ENCODE results near the gene LRTM2.
A peak's percentile ranks its signal among the peaks of the same experiment; 100 is the strongest.

GRCh38 chr12:1870998-1871917, 50.9 kb downstream of the LRTM2 start:
- TF ChIP-seq, protein P1, sequence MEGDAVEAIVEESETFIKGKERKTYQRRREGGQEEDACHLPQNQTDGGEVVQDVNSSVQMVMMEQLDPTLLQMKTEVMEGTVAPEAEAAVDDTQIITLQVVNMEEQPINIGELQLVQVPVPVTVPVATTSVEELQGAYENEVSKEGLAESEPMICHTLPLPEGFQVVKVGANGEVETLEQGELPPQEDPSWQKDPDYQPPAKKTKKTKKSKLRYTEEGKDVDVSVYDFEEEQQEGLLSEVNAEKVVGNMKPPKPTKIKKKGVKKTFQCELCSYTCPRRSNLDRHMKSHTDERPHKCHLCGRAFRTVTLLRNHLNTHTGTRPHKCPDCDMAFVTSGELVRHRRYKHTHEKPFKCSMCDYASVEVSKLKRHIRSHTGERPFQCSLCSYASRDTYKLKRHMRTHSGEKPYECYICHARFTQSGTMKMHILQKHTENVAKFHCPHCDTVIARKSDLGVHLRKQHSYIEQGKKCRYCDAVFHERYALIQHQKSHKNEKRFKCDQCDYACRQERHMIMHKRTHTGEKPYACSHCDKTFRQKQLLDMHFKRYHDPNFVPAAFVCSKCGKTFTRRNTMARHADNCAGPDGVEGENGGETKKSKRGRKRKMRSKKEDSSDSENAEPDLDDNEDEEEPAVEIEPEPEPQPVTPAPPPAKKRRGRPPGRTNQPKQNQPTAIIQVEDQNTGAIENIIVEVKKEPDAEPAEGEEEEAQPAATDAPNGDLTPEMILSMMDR (IDR thresholded peaks at IDR 0.05), result peak in 1 of 7 experiments; percentile 19
- no peak for TF ChIP-seq POLR2A (IDR thresholded peaks at IDR 0.05)

Data from body of pancreas (tissue), 4 donors.